Dermis microvascular lymphatic vessel endothelial cell (primary cell): ENCODE measurements around the gene KIAA0513. TPM values are rescaled to one million over a fixed set of nuclear protein-coding genes. Genes with fewer than 3 reads are reported as not detected.

Source experiments
- DNase-seq, 2 donors: peaks; one replicate each; pipeline versions ENCODE4 v3.0.0 to v3.0.0-alpha.2; 2010; ENCODE audit warnings: low read depth in 2 of 2
- total RNA-seq: library from RNA; depleted of rRNA; stranded (reverse); fragments of >200 nt; gene quantifications from 2 replicates; pipeline ENCODE4 v1.2.1, GENCODE V29; 2014

KIAA0513 gene
- total RNA-seq, 1 donor from 2014 or later: 17.5 TPM

DNA sequence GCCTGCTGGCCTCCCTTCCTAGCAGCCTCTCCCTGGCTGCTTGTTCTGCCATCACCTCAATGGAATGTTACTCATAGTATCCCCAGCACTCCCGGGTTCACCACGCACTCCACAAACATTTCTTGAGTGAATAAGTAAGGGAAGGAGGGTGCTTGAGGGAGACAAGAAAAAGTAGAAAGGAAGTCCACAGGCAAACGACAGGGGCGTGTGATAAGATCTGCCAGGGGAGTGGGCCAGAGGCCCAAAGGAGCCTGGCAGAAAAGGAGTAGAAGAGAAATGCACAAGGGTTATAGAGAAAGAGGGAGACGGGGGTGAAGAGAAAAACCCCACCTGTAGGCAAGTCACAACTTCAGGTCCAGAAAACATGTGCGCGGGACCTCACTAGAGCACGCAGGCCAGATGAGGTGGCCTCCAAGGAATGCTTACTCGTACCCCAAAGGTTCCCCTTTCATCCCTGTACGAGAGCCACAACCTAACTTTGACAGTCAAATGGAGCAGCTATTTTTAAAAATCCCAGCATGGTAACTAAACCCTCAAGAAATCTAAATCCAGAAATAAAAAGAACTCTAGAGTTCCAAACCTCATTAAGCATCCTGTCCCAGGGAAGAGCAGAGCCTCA is 22.9 kb upstream of the KIAA0513 start:
- DNase-seq: peak in 1 of 2 donors; percentile 23

DNA sequence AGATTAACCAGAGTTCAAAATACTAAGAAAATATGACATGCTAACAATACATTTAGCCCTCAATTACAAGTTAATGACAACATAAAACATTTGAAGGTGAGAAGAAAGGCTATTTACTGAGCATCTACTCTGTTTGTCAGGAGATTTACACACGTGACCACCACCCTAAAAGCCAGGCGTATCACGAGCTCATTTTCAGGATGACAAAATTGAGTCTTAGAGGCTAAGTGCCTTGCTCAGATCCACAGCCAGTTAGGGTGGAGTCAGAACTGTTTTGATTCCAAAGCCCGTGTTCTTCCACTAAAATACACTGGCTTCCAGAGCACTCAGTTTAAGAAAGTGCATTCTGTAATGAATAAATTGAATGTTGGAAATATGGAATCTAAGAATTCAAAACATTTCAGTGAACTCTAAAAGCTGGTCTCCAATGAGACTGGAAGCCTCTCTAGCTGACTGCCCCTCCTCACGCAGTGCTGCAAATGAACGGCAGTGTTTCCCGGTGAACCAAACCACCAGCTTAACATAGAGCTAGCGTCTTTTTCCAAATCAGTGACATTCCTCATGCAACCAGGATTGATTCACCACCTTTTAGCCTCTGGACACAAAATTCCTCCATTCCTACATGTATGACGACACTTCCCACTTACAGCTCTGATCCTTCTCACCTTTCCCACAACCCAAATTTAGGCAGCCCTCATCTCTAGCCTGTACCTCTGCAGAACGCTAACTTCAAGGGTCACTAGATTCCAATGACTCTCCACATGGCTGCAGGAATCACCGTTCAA is 22.1 kb upstream of the KIAA0513 start:
- DNase-seq: no peak

DNA sequence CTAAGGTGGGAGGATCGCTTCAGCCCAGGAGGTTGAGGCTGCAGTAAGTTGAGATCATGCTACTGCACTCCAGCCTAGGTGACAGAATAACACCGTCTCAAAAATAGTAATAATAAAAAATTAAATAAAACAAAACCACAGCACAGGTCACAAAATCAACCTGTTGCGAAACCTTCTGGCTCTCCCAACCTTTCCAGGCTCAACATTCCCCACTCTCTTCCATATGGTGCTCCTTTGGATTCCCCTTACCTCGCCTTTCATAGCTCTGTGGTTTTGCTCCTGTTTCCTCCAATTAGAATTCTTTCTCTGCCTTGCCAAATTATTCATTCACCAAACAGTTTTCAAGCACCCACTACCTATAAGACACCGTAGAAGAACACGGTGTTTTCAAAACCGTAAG is 21.0 kb upstream of the KIAA0513 start:
- no peak for DNase-seq

DNA sequence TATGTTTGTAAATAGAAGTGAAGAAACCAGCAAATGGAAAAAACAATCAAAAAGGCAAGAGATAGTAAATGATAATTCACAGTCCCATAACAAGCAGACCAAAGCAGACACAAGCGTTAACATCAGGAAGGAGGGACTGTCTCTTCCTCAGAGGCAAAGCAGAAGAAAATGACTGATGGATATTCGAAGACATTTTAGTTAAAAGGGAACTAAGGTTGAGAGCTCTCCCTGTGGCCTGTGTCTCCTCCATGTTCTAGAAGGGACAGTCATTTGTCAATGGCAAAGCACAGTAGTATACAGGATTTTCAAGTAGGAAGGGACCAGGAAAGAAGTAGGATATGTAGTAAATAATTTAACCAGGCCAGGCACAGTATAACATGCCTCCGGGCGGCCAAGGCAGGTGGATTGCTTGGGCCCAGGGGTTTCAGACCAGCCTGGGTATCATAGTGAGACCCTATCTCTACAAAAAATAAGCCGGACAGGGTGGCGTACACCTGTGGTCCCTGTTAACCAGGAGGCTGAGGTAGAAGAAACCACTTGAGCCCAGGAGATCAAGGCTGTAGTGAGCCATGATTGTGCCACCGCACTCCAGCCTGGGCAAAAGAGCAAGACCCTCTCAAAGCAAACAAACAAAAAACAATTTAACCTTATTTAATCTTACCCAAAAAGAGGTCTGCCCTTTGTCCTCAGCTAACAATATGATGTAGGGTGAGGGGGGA is 19.9 kb upstream of the KIAA0513 start:
- no peak for DNase-seq

DNA sequence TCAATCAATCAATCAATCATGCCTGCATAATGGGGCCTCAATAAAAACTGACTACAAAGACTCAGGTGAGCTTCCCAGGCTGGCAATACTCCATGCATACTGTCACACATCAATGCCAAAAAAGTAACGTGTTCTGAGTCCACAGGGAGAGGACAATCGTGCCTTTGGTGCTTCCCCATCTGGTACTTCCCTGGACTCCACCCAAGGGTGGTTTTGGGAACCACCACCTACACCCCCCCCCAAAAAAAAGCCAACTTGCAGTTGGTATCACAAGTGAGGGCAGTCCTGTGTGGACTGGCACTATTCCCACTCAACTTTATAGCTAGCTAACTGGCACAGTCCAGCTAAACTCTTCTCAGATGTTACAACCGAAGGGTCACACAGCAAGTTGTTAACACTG is 19.3 kb upstream of the KIAA0513 start:
- DNase-seq: no peak

DNA sequence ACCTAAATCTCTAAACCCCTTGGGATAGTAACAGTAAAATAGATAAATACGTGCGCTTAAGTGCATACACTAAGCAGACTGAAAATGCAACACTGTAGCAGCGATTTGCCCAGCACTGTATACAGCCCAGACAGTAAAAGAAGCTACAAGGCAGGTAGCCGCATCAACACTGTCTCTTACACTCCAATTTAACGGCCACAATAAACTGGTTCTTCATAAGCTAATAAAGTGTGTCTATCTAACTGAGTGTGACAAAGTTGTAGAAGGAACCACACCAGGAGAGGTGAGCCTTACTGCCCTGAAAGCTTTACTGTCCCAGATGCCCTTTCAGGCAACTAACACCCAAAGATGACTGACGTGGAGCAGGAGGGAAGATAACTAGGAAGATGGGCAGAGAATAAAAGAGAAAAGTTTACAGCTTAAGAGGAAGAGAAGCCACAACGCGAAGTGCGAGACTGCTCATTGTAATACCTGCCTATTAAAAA is 17.1 kb upstream of the KIAA0513 start:
- DNase-seq: peak in 1 of 2 donors; percentile 12

DNA sequence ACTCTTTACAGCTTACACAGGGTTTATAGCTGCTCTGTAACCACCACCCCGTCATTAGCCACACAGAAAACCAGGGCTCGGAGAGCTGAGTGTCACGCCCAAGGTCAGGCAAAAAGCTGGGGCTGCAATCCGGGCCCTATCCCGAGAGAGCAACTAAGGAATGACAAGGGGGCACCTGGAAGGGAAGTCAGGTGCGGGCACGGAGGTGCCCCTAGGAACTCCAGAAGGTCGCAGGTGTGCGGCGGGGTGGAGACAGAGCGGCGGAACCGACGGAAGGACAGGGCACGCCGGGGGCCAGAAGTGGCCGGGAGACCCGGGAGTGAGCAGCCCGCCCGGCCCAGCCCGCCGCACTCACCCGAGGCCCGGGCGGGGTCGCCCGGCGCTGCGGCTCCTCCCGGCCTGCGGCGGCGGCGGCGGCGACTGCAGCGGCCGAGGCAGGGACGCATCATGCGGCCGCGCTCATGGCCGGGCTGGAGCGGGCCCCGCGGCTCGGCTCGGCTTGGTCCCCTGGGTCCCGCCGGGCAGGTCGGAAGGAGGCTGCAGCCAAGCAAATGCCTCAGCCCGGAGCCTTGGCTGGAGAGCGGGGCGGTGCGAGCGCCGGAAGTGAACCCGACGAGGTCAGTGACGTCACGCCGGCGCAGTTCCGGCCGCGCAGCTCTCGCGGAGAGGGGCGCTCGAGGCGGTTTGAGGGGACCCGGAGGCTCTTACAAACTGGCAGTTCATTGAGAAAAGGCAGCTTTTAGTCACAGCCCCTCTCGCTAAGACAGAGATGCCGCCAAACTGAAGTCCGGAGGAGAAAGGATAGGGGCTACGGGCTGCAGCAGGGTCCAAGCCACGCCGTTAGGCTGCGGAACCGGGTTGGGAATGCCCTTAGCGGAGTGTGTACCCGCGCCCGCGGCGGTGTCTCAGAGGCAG is 16.4 kb upstream of the KIAA0513 start, which contains the start of gene ZDHHC7:
Gene ZDHHC7 (minus strand): TSS at position 605 of the 915 bp plus-strand sequence. CDS start 20,917 bp downstream, outside the sequence.
- DNase-seq: peak; percentile 51 to 87

DNA sequence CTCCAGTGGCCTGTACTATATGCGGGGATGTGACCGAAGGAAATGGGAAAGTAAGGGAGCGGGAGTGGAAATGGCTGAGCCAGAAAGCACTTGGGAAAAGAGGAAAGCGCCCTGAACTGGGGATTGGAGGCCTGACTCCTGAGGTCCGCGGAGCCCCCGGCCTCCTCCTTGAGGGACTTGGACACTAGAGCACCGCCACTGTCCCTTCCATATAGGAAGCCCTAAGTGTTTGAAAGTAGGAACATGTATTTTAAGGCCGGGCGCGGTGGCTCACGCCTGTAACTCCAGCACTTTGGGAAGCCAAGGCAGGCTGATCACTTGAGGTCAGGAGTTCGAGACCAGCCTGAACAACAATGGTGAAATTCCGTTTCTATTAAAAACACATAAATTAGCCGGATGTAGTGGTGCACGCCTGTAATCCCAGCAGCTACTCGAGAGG is 15.7 kb upstream of the KIAA0513 start:
- no peak for DNase-seq

DNA sequence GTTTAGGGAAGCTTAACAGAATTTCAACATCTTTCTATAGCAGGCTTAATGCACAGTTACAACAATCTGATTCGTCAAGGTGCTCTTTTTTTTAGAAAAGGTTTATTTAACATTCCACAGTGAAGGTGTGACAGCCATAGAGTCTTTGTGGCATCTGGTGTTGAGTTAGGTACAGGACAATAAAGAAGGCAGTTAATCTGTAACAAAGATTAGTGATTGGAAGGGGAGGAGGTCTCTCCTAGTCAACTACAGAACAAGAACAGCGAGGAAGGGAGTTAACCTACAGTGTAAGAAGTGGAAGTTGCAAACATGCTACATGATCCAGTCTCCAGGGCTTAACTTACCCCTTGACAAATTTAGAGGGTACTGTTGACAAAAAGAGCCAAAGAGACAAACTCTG is 13.3 kb upstream of the KIAA0513 start:
- DNase-seq: no peak

DNA sequence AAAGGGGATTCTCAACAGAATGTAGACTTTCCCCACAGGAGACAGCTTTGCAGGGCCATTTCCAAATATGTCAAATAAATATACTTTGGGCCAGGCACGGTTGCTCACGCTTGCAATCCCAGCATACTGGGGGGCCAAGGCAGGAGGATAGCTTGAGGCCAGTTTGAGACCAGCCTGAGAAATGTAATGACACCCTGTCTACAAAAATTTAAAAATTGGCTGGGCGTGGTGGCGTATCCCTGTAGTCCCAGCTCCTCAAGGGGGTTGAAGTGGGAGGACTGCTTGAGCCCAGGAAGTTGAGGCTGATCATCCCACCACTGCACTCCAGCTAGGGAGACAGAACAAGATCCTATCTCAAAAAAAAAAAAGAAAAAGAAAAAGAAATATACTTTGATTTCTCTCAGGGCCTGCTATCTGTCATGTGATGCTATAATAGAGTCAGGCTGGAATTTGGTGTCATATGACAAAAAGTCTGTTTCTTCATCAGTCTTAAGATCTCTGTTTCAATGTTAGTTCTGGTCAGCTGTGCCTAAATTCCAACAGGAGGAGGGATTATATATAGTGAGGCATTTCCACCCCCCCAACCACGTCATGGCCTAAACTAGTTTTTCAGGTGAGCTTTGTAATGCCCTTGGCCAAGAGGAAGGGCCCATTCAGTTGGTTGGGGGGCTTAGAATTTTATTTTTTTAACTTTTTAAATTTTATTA is 12.0 kb upstream of the KIAA0513 start:
- DNase-seq: no peak

DNA sequence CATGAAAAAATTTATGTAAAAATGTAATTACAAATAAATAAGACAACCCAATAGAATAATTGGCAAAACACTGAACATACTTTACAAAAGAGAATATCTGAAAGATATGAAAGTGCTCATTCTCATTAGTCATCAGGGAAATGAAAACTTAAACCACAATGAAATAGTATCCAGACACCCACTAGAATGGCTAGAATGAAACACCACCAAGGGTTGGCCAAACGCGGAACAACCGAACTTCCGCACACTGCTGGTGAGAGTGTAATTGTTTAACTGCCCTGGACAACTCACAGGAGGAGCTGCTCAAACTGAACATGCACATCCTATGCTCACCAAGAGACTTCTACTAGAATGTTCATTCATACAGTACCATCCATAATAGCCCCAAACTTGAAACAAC is 10.4 kb upstream of the KIAA0513 start:
- no peak for DNase-seq

DNA sequence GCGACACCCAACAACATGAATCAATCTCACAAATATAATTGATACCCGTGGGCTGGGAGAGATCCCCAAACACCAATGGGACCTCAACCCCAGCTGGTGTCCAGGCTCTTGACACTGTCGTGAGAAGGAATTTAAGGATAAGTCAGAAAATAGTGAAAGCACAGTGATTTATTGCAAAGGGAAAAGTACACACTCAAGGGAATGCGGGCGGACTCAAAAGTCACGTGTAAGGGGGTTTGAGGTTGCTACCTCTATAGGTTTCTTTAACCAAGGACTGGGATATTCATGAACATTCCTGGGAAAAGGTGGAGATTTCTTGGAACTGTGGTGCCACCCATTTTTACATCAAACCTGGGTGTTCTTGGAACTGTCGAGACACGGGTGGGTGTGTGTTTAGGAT is 10.0 kb upstream of the KIAA0513 start:
- DNase-seq: no peak

DNA sequence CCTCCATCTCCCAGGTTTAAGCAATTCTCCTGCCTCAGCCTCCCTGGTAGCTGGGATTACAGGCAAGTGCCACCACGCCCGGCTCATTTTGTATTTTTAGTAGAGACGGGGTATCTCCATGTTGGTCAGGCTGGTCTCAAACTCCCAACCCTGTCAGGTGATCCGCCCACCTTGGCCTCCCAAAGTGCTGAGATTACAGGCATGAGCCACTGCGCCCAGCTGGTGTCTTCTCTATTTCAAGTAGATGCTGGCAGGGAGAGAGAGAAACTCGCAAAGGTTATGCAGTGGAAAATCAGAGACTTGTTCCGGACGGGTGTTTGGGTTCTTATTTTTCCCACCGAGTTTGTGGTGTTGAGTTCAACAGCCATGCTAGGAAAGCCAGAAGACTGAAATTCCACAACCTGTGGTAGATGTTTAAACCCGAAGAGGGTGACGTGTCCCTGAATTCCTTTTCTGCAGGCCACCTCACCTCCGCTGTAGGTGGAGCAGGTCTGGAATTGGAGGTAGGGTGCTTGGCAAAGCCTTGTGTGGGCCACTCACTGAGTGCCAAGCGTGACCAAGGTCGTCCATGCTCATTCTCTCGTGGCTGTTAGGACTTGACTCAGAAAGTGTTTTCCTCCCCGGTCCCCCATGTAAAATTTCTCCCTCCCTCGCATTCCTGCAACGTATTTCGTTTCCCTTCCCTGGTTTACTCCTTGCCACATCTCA is 8.9 kb upstream of the KIAA0513 start:
- DNase-seq: no peak

DNA sequence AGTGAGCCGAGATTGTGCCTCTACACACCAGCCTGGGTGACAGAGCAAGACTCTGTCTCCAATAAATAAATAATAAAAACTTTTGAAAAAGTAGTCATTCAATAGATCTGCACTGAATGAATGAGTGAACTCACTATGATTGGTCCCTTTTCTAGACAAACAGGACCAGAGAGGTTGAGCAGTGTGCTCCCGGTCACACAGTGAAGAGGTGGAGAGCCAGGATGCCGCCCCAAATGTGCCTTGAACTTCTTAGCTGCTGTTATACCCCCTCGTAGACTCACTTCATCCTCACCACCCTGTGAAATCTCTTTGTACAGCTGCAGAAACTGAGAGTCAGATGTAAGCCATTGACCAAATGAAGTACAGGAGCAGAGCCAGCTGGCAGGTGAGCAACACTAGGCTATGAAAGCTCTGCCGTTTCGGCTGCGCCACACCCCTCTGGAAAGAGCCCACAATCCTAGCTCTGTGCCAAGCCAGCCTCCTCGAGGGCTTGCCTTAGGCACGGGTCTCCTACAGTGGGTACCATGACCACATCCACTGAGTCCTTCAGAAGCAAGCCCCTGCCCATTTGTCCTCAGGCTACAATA is 7.8 kb upstream of the KIAA0513 start:
- no peak for DNase-seq

DNA sequence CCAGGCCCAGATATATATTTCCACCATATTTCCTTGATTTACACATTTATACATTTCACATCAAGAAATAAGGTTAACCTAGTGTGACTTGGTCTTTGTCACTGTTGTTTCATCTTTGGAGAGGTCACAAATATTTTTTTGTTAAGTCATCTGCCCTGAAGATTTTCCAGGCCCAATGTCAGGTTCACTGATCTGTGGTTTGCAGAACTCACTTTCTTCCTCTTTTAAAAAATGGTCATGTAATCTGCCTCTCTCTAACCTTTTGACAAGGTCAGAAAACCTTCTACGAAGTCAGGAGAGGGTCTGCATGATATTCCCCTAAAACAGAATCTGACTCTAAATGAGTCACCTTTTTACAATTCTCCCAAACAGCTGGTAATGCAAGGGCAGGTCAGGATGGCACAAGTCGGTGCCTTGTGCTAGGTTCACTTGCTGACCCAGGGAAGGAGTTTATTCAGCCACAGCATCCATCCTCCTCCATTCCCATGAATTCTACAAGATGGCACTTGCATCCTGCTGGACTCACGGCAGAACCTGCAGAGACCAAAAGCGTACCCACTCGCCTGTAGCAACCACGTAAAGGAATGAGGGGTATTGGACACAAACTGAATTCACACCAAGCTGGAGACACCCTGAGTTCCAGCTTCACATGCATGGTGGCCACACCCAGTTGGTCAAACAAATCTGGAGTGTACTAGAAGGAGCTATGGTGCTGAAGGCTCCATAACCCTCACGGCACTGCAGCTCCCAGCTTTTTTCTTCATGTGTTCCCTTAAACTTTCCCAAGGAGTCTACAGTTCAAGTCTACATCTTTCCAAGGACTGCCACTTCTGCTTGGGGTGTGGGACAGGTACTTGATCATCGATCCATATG is 1.6 kb upstream of the KIAA0513 start:
- no peak for DNase-seq

DNA sequence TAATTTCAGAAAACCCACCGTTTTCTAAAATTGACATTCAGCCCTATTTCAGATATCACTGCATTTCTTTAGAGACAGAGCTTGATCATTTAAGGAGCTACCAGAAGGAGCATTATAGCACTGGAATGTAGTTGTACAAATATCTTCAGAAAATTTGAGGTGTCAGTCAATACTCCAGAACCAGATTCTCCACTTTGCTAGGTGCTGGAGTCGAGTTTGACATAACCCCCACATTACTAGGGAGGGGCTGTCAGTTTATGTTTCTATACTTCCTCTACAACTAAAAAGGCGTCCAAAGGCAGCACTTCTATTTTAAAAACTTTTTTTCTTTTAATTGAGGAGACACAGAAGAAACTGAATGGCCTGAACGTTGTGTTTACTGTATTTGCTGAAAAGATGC is 892 bp upstream of the KIAA0513 start:
- no peak for DNase-seq

DNA sequence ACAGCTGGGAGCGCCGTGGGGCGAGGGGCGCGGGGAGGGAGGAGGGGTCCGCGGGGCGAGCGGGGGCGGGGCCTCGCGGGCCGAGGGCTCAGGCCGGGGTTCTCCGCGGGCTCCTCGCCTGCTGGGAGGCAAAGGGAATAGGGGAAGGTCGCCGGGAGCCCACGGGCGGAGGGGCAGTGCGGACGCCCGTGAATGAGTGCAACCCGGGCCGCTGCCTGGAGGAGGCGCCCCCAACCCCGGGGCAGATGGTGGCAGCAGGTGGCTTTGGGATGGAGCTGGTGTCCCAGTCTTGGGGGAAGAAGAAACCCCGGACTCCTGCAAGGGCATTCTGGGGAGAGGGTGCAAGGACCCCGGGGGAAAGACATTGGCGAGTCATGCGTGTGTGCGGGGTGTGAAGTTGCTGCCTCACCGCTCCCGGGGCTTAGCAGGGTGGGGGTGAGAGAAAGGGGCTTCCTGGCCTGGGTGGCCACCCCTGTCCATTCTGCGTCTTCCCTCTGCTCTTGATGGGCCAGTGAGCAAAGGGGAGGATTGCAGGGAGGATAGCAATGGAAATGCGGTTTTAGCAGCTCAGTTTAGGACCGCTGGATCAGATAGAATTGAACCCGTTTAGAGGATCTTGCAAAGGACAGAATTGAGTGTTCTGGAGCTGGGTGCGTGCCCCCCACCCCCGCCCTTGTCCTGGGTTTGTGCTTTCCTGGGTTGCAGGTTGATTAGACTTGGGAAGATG is 526 bp downstream of the KIAA0513 start:
- DNase-seq: no peak
